NCI-H82 treated with DMSO at 0.1 percent for 48 hours (cell line): ENCODE measurements around the gene C1orf53.
"Not testable (repeated sequence)": the region's sequence is repeated elsewhere in the genome, so short reads cannot be mapped to it uniquely, and the experiment has no call there.

Source experiments
- DNase-seq: peaks from one replicate; lab custom pipeline; 2025; ENCODE audit not compliant: unreplicated experiment; lab: John Stamatoyannopoulos, UW

Gene C1orf53

DNA sequence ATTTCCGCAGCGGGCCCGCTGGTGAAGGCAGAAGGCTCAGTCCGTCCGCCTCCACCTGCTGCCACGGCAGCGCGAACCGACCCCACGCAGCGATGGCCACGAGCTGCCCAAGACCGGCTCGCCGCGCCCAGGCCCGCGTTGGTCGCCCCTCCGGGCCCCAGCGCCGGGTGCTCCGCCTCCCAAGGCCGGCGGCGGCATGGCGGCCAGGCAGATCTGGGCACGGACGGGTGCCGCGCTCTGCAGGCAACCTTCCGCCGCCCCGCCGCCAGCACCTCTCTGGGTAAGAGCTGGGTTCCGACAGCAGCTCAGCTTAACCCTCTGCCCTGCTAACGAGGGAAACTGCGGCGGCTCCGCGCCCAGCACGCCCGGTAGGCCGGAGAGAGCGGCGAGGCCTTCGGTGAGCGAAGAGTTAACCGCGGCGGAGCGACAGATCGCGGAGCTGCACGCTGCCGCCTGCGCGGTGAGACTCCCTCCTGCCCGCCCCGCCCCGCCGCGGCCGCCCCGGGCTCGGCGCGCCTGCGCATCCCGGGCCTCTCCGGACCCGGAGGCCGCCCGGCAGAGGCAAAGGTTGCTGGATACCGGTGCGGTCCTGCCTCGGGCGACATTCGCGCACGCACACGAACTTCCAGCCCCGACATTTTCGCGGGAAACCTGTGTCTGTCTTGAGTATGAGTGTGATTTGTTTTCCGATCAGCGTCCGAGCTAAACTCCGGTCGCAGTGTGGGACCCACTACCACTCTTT, at the start of gene C1orf53:
Gene C1orf53, plus strand, starts transcription at position 177 of the 742 bp plus-strand sequence. Its CDS starts 20 bp downstream, at position 197.
- DNase-seq = peak; percentile 64

DNA sequence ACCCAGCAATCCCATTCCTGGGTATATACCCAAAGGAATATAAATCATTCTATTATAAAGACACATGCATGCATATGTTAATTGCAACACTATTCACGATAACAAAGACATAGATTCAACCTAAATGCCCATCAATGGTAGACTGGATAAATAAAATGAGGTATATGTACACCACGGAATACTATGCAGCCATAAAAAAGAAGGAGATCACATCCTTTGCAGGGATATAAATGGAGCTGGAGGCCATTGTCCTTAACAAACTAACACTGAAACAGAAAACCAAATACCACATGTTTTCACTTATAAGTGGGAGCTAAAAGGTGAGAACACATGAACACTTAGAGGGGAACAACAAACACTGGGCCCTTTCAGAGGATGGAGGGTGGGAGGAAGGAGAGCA, 46.7 kb upstream of the C1orf53 start:
- not testable (repeated sequence) for DNase-seq

DNA sequence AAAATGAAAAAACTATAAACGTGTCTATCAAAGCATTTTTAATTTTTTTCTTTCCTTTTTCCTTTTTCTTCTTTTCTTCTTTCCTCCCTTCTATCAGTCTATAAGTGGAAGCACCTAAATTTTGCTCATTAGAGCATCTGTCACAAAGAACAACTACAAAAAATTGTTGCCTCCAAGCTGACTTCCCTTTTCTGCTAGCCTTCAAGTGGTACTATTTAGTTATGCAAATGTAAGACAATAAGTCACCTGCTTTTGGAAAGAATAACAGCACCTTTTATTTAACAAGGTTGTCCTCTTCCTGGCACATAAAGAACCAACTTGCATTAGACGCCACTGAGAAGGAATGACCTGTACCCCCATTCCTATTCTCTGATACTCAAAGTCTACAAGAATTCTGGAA, 45.0 kb upstream of the C1orf53 start:
- no peak for DNase-seq

GRCh38 chr1:197859024-197859423, 43.4 kb upstream of the C1orf53 start:
- DNase-seq = no peak

GRCh38 chr1:197862221-197862620, 40.2 kb upstream of the C1orf53 start:
- DNase-seq = no peak

DNA sequence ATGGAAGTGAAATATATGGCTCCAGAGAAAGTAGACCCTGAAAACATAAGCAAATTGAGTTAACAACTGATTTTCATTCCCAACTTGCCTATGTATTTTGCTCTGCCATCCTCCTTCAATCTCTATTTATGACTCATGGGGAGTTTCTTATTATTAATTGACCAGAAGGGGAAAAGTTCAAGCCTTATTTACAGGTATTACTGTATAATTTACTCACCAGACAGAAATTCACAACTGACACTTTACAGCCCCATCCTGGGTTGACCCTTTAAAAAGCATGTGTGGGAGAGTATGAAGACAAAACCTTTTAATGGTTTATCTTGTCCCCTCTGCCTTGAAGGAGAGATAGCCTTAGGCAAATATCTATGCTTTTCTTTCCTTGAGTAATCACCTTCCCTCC, 39.8 kb upstream of the C1orf53 start:
- DNase-seq = no peak

DNA sequence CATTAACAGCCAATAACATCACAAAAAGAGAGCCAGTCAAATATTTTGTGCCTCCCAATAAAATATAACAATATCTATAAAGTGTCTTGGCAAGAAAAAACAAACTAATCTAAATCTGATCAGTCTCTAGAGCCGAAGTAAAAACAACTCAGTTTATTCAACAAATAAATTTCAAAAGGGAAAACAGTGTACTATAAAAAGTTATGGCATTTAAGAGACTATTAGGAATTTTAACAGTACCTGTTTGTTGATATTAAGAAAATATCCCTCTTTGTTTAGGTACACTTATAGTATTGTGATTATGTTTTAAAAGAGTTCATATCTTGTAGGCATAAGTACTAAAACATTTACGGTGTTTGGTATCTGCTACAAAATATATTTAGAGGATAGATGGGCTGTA, 36.6 kb upstream of the C1orf53 start:
- no peak for DNase-seq

GRCh38 chr1:197868751-197869489, 33.5 kb upstream of the C1orf53 start:
- peak; percentile 56 for DNase-seq

DNA sequence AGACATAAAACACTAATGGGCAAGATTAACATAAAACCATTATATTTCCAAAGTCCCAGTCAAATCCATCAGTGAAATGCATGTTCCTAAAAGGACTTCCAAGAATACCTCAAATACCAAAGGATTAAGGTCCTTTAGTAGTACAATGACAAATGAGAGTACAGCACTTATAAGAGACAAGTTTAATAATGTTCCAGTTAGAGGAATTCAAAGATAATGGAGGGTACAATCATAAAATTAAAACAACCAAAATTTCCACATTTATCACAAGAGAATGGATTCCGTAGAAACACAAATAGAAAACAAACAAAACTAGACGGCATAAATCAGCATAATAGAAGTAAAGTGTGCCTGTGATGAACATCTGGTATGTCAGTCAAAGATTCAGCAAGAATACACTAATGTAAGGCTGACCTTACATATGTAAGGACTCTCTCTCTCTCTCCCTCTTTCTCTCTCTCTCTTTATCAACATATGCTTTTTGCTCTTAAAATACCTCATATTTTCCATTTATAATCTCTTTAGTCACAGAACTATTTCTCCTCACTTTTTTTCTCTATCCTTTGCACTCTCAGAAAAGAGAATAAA, 32.8 kb upstream of the C1orf53 start:
- DNase-seq = no peak

DNA sequence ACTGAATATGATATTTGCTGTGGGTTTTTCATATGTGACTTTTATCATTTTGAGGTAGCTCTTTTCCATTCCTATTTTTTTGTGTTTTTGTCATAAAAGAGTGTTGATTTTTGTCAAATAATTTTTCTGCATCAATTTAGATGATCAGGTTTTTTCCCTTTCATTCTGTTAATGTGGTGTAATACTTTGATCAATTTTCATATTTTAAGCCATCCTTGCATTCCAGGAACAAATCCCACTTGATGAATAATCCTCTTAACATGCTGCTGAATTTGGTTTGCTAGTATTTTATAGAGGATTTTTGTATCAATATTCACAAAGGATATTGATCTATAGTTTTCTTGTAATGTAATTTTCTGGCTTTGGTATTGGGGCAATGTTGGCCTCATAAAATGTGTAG, 25.5 kb upstream of the C1orf53 start:
- no peak for DNase-seq

GRCh38 chr1:197880385-197880784, 22.0 kb upstream of the C1orf53 start:
- not testable (repeated sequence) for DNase-seq

DNA sequence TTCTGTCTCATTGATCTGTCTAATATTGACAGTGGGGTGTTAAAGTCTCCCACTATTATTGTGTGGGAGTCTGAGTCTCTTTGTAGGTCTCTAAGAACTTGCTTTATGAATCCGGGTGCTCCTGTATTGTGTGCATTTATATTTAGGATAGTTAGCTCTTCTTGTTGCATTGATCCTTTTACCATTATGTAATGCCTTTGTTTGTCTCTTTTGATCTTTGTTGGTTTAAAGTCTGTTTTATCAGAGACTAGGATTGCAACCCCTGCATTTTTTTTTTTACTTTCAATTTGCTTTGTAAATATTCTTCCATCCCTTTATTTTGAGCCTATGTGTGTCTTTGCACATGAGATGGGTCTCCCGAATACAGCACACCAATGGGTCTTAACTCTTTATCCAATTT, 20.2 kb upstream of the C1orf53 start:
- not testable (repeated sequence) for DNase-seq

- no peak for DNase-seq
These were observed 18.3 kb upstream of the C1orf53 start for GRCh38 chr1:197884173-197884572.

DNA sequence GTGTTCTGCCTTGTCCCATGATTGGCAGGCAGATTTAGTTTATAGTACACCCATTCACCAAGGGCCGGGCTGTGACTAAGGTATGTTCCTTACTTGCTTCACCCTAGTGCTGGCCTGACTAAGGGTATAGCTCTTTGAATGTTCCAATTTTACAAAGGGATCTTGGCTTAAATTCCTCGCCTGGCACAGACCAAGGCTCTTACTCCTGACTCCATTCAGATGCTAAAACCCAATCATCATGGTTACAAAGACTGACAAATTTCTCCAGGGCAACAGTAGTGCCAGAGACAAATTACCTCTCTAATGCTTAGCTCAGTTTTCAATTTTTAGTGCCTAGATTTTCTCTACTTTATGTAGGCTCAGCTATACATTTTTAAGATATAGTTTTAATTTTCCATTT, 11.5 kb upstream of the C1orf53 start:
- no peak for DNase-seq

DNA sequence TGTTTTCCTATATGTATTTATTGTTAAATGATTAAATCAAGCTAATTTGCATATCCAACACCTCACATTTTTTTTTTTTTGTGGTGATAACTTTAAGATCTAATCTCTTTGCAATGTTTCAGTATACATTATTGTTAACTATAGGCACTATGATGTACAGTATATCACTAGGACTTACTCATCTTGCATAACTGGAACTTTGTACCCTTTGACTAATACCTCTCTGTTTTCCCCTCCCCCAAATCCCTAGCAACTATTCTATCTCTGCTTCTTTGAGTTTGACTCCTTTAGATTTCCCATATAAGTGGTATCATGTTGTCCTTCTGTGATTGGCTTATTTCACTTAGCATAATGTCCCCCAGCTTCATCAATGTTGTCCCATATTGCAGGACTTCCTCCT, 9.7 kb upstream of the C1orf53 start:
- DNase-seq = no peak

DNA sequence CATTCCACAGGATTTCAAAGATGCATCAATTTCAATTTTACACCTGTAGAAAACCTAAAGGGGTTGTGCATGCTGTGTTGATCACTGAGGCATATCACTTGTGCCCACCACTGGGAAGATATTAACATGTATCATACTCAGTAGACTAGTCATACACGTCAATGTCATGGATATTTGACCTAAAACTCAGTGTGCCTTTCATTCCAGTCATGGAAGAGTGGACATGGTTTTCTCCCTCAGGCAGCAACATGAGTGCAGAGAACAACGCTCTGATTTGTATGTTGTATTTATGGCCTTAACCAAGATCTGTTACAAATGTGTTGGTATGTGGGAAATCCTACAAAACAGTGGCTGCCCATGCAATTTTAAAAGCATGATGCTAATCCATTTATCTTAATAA, 6.1 kb upstream of the C1orf53 start:
- DNase-seq = no peak

- no peak for DNase-seq
These were observed 3.4 kb upstream of the C1orf53 start for GRCh38 chr1:197899037-197899436.

DNA sequence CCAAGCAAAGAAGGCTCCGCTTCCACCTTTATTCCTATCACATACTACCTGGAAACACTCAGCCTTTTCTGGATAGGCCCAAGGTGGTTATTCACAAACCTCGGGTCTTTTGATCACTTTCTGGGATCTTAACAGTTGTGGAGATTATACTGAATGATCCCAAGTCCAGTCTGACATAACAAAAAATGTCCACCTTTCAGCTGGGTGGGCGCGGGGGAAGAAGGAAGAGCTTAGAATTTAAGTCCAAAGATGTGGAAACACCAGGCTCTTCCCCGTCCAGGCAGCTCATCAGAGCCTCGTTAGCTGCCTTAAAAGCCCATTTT, 338 bp upstream of the C1orf53 start:
- peak; percentile 34 for DNase-seq

DNA sequence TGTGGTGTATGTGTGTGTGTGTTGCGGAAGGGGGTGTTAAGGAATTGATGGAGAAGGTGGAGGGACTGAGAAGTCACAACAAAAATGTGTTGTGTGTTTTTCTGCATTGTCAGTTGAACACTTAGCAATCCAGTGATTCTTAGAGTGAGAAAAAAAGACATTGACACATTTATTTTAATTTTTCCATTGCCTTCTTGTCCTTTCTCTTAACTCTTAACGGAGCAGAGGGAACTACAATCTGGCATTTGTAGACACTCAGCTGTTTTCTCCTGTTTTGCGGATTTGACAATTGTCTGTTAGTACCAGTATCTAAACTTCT, 725 bp downstream of the C1orf53 start:
- DNase-seq = no peak

GRCh38 chr1:197904126-197904787, 1.8 kb downstream of the C1orf53 start:
- DNase-seq = no peak

- DNase-seq = no peak
These were observed 3.4 kb downstream of the C1orf53 start for GRCh38 chr1:197905699-197906351.
